GM12872 (cell line): ENCODE data around the gene METTL27.

Experiments
- TF ChIP-seq, protein P1 (sequence below): IDR thresholded peaks from 3 replicates; pipeline ENCODE4 v1.5.1; 2011; ENCODE audit warnings: low read depth, mild to moderate bottlenecking, low read length, moderate library complexity; ENCODE audit not compliant: insufficient read depth

The METTL27 gene

DNA sequence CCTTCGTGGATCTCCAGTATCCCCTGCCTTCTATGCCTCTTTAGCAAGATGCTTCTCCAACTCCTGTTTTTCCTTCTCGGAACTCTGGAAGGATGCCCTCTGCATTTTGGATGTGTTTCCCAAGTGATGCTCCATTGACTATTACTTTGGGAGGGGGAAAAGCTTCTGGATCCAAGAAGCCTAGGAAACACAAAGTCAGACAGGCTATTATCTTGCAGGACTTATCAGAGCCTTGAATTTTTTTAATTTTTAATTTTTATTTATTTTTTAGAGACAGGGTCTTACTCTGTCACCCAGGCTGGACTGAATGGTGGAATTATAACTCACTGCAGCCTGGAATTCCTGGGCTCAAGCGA is 39.7 kb upstream of the METTL27 start:
- TF ChIP-seq, protein P1, sequence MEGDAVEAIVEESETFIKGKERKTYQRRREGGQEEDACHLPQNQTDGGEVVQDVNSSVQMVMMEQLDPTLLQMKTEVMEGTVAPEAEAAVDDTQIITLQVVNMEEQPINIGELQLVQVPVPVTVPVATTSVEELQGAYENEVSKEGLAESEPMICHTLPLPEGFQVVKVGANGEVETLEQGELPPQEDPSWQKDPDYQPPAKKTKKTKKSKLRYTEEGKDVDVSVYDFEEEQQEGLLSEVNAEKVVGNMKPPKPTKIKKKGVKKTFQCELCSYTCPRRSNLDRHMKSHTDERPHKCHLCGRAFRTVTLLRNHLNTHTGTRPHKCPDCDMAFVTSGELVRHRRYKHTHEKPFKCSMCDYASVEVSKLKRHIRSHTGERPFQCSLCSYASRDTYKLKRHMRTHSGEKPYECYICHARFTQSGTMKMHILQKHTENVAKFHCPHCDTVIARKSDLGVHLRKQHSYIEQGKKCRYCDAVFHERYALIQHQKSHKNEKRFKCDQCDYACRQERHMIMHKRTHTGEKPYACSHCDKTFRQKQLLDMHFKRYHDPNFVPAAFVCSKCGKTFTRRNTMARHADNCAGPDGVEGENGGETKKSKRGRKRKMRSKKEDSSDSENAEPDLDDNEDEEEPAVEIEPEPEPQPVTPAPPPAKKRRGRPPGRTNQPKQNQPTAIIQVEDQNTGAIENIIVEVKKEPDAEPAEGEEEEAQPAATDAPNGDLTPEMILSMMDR, result no peak

DNA sequence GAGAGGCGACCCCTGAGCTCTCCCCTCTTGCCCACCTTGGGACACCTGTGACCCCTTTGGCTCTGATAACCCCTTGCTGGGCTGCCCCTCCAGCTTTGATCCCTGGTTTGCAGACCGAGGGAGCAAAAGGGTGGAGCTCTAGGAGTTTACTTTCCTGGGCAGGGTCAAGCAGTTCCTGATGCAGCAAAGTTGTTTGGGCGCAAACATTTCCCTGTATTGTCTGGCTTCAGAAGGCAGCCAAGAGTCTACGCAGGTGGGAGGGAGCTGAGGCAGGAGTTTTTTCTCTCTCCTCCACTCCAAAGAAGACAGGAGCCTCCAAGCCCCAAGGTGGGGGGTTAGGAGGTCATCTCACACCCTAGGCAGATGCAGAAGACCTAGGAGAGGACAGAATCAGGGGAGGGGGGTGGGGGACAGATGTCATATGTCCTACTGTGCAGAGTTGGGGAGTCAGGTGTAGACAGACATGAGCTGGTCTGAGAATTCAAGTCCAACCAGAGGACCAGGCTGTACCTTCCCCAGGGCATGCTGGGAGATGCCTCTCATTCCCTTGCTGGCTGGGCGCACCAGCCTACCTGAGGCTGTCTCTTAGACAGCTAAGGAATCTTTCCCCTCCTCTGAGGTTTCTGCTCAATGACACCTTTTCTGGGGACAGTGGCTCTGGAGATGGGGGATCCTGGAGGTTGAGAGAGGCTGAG is 39.2 kb upstream of the METTL27 start:
- TF ChIP-seq, protein P1, result no peak

DNA sequence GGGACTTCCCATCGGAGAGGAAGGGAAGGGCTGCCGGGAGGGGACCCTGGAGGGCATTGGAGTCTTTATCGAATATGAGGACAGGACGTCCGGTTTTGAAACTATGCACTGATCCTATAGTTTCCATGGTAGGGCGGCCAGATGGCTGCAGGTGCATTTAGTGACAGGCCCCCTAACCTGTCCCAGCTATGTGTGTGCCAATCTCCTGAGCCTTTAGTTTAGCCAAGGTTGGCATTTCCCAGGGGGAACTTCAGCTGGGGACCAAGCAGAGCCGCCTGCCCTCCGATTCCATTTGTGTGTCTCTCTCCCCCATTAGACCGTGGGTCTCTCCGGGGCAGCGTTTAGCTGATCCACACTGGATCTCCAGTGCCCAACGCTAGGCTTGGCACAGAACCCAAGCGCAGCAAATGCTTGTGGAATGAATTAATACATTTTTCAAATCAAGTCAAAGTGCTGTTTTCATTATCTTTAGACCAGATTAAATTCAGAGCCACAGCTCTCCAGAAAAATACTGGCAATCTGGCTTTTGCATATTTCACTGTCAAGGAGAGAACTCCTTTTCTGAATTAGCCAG is 38.5 kb upstream of the METTL27 start:
- TF ChIP-seq, protein P1, result no peak

DNA sequence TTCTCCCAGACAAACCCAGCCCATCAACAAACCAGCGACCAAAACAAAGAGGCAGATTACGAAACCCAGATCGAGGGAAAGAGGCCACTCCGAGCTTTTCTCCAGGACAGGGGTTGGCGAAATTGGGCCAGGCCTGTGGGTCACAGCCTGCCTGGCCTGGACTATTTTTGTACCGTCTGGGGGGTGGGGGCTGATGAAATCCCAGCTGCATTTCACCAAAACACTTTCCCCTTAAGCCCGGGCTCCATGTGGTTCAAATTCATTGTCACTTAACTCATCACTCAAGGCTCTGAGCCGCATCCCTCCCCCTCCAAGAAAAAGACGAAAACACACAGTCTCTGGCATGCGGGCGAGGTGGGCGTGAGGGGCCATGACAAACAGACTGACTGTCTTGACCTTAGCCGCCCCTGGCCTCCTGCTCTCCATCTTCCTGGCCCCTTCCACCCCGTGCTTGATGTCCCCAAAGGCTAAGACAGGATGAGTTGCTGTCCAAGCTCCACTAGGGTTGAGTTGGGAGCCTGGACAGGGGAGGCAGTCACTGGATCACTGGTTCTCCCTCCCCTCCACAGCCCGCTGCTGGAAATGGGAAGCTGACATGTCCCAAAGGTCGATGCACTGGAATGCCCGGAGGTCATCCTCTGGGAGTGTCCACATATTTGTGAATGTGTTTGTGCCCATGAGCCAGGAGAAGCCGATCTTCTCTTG is 37.8 kb upstream of the METTL27 start:
- TF ChIP-seq, protein P1, result no peak

DNA sequence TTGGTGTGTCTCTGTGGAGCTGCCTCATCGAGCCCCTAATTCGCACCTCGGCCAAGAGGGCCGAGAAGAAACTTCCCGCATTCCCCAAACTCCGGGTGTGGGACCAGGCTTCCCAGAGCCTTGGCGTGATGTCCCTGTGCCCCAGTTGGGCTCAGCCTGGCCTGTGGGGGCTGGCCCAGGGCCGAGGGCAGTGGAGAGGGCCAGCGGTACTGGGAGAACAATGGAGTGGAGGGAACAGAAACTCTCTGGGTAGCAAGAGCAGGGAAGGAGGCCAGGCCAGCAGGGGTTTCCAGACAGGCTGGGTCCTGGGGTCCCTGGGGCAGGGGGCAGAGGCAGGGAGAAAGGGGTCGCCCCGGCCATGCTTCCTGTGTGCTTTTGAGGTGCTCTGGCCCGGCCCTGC is 34.7 kb upstream of the METTL27 start:
- TF ChIP-seq, protein P1, result no peak

DNA sequence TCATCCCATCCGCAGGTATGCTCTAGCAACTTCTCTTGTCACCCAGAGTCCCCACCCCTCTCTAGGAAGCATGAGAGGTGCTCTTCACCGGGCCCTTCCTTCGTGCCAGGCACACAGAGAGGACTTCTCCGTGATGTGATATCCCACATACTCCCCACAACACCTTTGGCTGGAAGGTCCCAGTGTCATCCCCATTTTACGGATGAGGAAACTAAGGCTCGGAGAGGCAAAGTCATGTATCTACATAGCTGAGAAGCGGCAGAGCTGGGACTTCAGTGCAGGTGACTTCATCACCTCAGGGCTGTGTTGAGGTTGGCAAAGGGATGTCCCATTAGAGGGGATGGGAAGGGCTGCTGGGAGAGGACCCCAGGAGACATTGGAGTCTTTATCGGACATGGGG is 34.0 kb upstream of the METTL27 start:
- TF ChIP-seq, protein P1, result no peak

DNA sequence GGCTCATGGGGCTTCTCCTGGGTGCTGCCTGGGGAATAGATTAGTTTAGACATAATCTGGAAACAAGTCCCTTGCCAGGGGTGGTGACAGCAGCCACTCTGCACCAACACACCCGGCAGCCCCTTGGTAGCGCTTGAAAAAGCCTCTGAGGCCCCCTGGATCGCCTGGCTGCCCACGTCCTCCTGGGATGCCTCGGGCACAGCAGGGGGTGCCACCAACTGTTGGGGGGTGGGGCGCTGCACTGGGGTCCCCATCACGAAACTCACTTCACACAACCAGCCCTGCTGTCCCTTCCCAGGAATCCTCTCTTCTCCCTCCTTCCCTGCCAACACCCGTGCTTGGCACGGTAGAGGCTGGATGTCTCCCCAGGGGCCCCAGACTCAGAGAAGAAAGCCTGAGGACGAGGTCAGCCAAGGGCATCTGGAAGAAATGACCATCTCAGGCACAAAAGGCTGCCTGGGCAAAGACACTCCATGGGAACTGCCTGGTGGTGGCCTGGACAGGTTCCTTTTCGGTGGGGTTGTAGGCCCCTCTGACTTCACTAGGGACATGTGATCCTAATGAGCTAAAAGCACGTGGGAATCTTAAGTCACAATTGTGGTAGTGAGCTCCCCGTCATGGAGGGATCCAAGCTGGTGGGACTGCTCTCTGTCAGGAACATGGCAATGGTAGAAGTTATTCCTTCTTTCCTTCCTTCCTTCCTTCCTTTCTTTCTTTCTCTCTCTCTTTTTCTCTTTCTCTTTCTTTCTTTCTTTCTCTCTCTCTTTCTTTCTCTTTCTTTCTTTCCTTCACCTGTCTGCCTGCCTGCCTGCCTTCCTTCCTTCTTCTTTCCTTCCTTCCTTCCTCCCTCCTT is 30.0 kb upstream of the METTL27 start:
- TF ChIP-seq, protein P1, result no peak
